Measurements from ENCODE around the gene CHRM4. TPM values are rescaled to one million over a fixed set of nuclear protein-coding genes. Genes with fewer than 3 reads are reported as not detected.

The CHRM4 gene
- total RNA-seq, 3 donors from 2014 or later (not counting 1 experiment from before 2014, with no cell fraction given) = 2.2 to 6.5 (median 3.7) TPM

DNA sequence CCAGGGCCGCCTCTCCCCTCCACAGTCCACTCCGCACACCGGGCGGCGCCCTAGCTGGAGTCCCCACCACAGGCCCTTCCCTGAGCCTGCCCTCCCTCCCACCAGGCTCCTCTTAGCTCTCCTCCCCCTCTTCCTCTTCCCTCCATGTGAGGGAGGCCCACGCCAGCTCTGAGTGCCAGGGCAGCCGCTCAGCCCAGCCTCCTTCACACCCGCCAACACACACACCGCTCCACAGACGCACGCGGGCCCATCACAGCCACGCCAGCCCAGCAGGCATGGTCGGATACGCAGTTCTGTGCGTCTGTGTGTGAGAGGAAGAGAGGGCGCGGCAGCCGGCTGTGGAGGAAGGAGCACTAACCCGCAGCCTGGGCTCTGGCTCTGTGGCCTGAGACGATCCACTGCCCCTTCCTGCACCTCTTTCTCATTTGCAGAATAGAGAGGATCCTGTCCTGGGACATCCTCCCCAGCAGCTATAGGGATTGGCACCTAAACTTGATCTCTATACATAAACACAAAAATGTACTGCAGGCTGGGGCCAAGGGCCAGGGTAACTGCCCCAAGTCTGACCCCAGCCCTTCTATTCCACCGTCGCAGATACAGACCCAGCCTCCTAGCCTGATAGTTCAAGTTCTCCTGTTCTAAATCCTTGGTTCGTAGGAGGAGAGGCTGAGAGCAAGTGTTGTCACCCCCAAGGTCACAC, 3.5 kb downstream of the CHRM4 start:
- H3K4me3 ChIP-seq (ENCODE audit: low read length) = no peak overlapping the region
- peak in 2 of 3 donors; percentile 14 to 19 for ATAC-seq
- H3K27me3 Mint-ChIP-seq (ENCODE audit: low read depth in 2 of 2) = peaks cover 37 to 42% of the 10 kb centered on the region in 2 donors
- no peaks in the 10 kb centered on the region for H3K9me3 Mint-ChIP-seq
- no peak overlapping the region for H3K27ac ChIP-seq (ENCODE audit: low read length)
- H3K9me3 ChIP-seq (ENCODE audit: control insufficient read depth, insufficient read depth, low read length) = no peaks in the 10 kb centered on the region
- no peak overlapping the region for H3K4me3 Mint-ChIP-seq
- DNase-seq = peak in 1 of 2 donors; percentile 31
- peaks cover 44% of the 10 kb centered on the region for H3K4me1 ChIP-seq (ENCODE audit: control insufficient read depth, insufficient read depth, low read length)
- intact Hi-C loops (cut with micrococcal nuclease) = no loop called here
- H3K27me3 ChIP-seq (ENCODE audit: control insufficient read depth, insufficient read depth, low read length) = peaks cover 44% of the 10 kb centered on the region
- H3K36me3 Mint-ChIP-seq = no peaks in the 10 kb centered on the region
- TF ChIP-seq, protein P1, sequence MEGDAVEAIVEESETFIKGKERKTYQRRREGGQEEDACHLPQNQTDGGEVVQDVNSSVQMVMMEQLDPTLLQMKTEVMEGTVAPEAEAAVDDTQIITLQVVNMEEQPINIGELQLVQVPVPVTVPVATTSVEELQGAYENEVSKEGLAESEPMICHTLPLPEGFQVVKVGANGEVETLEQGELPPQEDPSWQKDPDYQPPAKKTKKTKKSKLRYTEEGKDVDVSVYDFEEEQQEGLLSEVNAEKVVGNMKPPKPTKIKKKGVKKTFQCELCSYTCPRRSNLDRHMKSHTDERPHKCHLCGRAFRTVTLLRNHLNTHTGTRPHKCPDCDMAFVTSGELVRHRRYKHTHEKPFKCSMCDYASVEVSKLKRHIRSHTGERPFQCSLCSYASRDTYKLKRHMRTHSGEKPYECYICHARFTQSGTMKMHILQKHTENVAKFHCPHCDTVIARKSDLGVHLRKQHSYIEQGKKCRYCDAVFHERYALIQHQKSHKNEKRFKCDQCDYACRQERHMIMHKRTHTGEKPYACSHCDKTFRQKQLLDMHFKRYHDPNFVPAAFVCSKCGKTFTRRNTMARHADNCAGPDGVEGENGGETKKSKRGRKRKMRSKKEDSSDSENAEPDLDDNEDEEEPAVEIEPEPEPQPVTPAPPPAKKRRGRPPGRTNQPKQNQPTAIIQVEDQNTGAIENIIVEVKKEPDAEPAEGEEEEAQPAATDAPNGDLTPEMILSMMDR (IDR thresholded peaks at IDR 0.05) = no peak
- peaks cover 20 to 44% of the 10 kb centered on the region in 2 donors for H3K4me1 Mint-ChIP-seq
- H3K36me3 ChIP-seq (ENCODE audit: control insufficient read depth, insufficient read depth, low read length) = no peaks in the 10 kb centered on the region
- H3K27ac Mint-ChIP-seq = no peak overlapping the region
- WGBS (ENCODE audit: insufficient coverage) = 8% methylated on average over 24 of the region's 24 CpGs

DNA sequence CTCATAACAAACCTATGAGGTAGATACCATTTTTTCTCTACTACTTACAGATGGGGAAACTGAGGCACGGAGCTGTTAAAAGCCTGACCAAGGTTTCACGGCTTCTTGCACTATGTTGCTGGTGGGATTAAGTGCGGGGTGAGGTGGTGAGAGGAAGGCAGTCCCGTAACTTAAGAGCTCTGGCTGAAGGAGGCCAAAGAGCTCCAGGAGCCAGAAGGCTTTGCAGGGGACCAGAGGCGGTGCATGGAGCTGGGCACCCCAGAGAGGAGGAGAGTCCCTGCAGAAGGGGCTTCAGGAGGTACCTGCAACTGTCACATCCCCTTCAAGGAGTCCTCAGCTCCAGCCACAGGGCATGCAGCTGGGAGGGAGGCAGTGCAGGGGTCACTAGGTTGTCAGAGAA, 4.1 kb downstream of the CHRM4 start:
- H3K9me3 Mint-ChIP-seq = no peaks in the 10 kb centered on the region
- no peak for ATAC-seq

DNA sequence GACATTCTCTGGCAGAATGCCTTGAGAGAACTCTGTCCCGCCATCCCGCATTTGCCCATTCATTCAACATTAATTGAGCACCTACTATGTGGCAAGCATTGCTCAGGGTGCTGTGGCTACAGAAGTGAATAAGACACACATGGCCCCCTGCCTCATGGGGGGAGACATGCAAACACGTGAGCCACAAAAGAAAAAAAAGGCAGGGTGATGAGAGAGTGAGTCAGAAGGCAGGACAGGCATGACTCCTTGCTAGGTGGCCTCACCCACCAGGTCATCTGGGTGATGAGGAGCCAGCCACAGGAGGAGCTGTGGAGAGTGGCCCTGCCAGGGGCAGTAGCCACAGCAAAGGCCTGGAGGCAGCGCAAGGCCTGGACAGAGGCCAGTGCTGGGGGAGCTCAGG, 4.9 kb downstream of the CHRM4 start:
- Mint-ChIP-seq H3K9me3 (no peaks in the 10 kb centered on the region), H3K27me3 (ENCODE audit: low read depth in 2 of 2) (peaks cover 30 to 41% of the 10 kb centered on the region in 2 donors), H3K36me3 (no peaks in the 10 kb centered on the region), H3K27ac (no peak overlapping the region), H3K4me3 (no peak overlapping the region), H3K4me1 (peaks cover 13 to 45% of the 10 kb centered on the region in 2 donors)
- Histone ChIP-seq H3K9me3 (ENCODE audit: control insufficient read depth, insufficient read depth, low read length) (no peaks in the 10 kb centered on the region), H3K27ac (ENCODE audit: low read length) (no peak overlapping the region), H3K27me3 (ENCODE audit: control insufficient read depth, insufficient read depth, low read length) (peaks cover 50% of the 10 kb centered on the region), H3K4me3 (ENCODE audit: low read length) (no peak overlapping the region), H3K36me3 (ENCODE audit: control insufficient read depth, insufficient read depth, low read length) (no peaks in the 10 kb centered on the region), H3K4me1 (ENCODE audit: control insufficient read depth, insufficient read depth, low read length) (peaks cover 47% of the 10 kb centered on the region)
- intact Hi-C loops (cut with micrococcal nuclease) = no loop called here
- TF ChIP-seq, protein P1 (IDR thresholded peaks at IDR 0.05) = no peak
- WGBS (ENCODE audit: insufficient coverage) = 89% methylated on average over 4 of the region's 4 CpGs
- no peak for DNase-seq
- no peak for ATAC-seq

More for the DNA sequence above, 4.1 kb downstream of the CHRM4 start:
- H3K27ac ChIP-seq (ENCODE audit: low read length) = no peak overlapping the region
- Mint-ChIP-seq H3K27me3 (ENCODE audit: low read depth in 2 of 2) (peaks cover 31 to 37% of the 10 kb centered on the region in 2 donors), H3K27ac (no peak overlapping the region), H3K36me3 (no peaks in the 10 kb centered on the region), H3K4me3 (no peak overlapping the region), H3K4me1 (peaks cover 13 to 39% of the 10 kb centered on the region in 2 donors)
- WGBS (ENCODE audit: insufficient coverage) = 81% methylated on average over 5 of the region's 5 CpGs
- H3K36me3 ChIP-seq (ENCODE audit: control insufficient read depth, insufficient read depth, low read length) = no peaks in the 10 kb centered on the region
- H3K4me1 ChIP-seq (ENCODE audit: control insufficient read depth, insufficient read depth, low read length) = peaks cover 43% of the 10 kb centered on the region
- intact Hi-C loops (cut with micrococcal nuclease) = no loop called here
- TF ChIP-seq, protein P1 (IDR thresholded peaks at IDR 0.05) = no peak
- H3K27me3 ChIP-seq (ENCODE audit: control insufficient read depth, insufficient read depth, low read length) = peaks cover 47% of the 10 kb centered on the region
- H3K9me3 ChIP-seq (ENCODE audit: control insufficient read depth, insufficient read depth, low read length) = no peaks in the 10 kb centered on the region
- no peak overlapping the region for H3K4me3 ChIP-seq (ENCODE audit: low read length)
- DNase-seq = no peak
